ENCODE data around the gene DLL1. TPM values are rescaled to one million over a fixed set of nuclear protein-coding genes. Genes with fewer than 3 reads are reported as not detected.

Gene DLL1
- total RNA-seq, 1 experiment from 2014 or later = not detected

- Histone ChIP-seq H3K36me3 (ENCODE audit: low read depth) (no peaks in the 10 kb centered on the region), H3K79me2 (ENCODE audit: low read depth) (no peaks in the 10 kb centered on the region), H3K4me2 (no peak overlapping the region), H2AFZ (no peak overlapping the region), H3K9me3 (ENCODE audit: insufficient read depth, low read depth) (no peaks in the 10 kb centered on the region), H3K27ac (no peak overlapping the region), H3K4me1 (replicated peaks; ENCODE audit: insufficient read depth) (no peaks in the 10 kb centered on the region), H3F3A (ENCODE audit: insufficient read depth, low read depth) (no peaks in the 10 kb centered on the region), H3K4me3 (no peak overlapping the region), H3K27me3 (ENCODE audit: insufficient read depth, low read depth) (peaks cover 68% of the 10 kb centered on the region), H3K9me2 (ENCODE audit: insufficient read depth) (no peaks in the 10 kb centered on the region), H4K20me1 (ENCODE audit: insufficient read depth) (no peaks in the 10 kb centered on the region)
- POLR2A ChIA-PET (ENCODE audit: unreplicated experiment) = no interaction called here
- intact Hi-C loops (cut with micrococcal nuclease; ENCODE audit: unreplicated experiment) = no loop called here
- CTCF ChIA-PET = no interaction called here
- no TSS peak for BruUV-seq (replicated peaks)
- no peak for TF ChIP-seq CTCF (conservative IDR thresholded peaks at IDR 0.05)
- no peak for TF ChIP-seq EZH2 (IDR thresholded peaks at IDR 0.05; ENCODE audit: low read depth)
- DNase-seq = no peak
These were observed 51.9 kb downstream of the DLL1 start for GRCh38 chr6:170238741-170239565.

GRCh38 chr6:170237999-170238740, 52.7 kb downstream of the DLL1 start:
- no TSS peak for BruUV-seq (replicated peaks)
- no peak overlapping the region for H3K4me2 ChIP-seq
- no peaks in the 10 kb centered on the region for H3K4me1 ChIP-seq (replicated peaks; ENCODE audit: insufficient read depth)
- no peaks in the 10 kb centered on the region for H4K20me1 ChIP-seq (ENCODE audit: insufficient read depth)
- no peaks in the 10 kb centered on the region for H3F3A ChIP-seq (ENCODE audit: insufficient read depth, low read depth)
- intact Hi-C loops (cut with micrococcal nuclease; ENCODE audit: unreplicated experiment) = no loop called here
- H3K36me3 ChIP-seq (ENCODE audit: low read depth) = no peaks in the 10 kb centered on the region
- H3K27me3 ChIP-seq (ENCODE audit: insufficient read depth, low read depth) = peaks cover 75% of the 10 kb centered on the region
- H3K27ac ChIP-seq = no peak overlapping the region
- H3K79me2 ChIP-seq (ENCODE audit: low read depth) = no peaks in the 10 kb centered on the region
- H3K9me2 ChIP-seq (ENCODE audit: insufficient read depth) = no peaks in the 10 kb centered on the region
- H3K9me3 ChIP-seq (ENCODE audit: insufficient read depth, low read depth) = no peaks in the 10 kb centered on the region
- ChIA-PET CTCF (no interaction called here), POLR2A (ENCODE audit: unreplicated experiment) (no interaction called here)
- no peak overlapping the region for H2AFZ ChIP-seq
- DNase-seq = no peak
- no peak for TF ChIP-seq EZH2 (IDR thresholded peaks at IDR 0.05; ENCODE audit: low read depth)
- TF ChIP-seq CTCF (conservative IDR thresholded peaks at IDR 0.05) = no peak
- no peak overlapping the region for H3K4me3 ChIP-seq

- Histone ChIP-seq H3F3A (ENCODE audit: insufficient read depth, low read depth) (no peaks in the 10 kb centered on the region), H3K27me3 (ENCODE audit: insufficient read depth, low read depth) (peaks cover 82% of the 10 kb centered on the region), H2AFZ (no peak overlapping the region), H3K9me2 (ENCODE audit: insufficient read depth) (no peaks in the 10 kb centered on the region), H3K79me2 (ENCODE audit: low read depth) (no peaks in the 10 kb centered on the region), H3K27ac (no peak overlapping the region), H3K4me2 (no peak overlapping the region), H3K9me3 (ENCODE audit: insufficient read depth, low read depth) (no peaks in the 10 kb centered on the region), H3K4me3 (no peak overlapping the region), H4K20me1 (ENCODE audit: insufficient read depth) (no peaks in the 10 kb centered on the region), H3K36me3 (ENCODE audit: low read depth) (no peaks in the 10 kb centered on the region), H3K4me1 (replicated peaks; ENCODE audit: insufficient read depth) (no peaks in the 10 kb centered on the region)
- no peak for DNase-seq
- intact Hi-C loops (cut with micrococcal nuclease; ENCODE audit: unreplicated experiment) = no loop called here
- ChIA-PET CTCF (no interaction called here), POLR2A (ENCODE audit: unreplicated experiment) (no interaction called here)
- BruUV-seq (replicated peaks) = no TSS peak
- TF ChIP-seq CTCF (conservative IDR thresholded peaks at IDR 0.05) (no peak), EZH2 (IDR thresholded peaks at IDR 0.05; ENCODE audit: low read depth) (no peak)
These were observed 54.6 kb downstream of the DLL1 start for GRCh38 chr6:170236131-170236836.

Measured in PC-9 (cell line).